SK-N-SH (cell line): ENCODE data around the gene ISOC2. TPM values are rescaled to one million over a fixed set of nuclear protein-coding genes. Genes with fewer than 3 reads are reported as not detected.

ENCODE experiments used
- CTCF ChIA-PET: fragments of 300-600, 350-600 bp; formaldehyde crosslinking; extraction: SDS; loops from one replicate; lab custom pipeline; 2021; lab: Yijun Ruan, JAX
- POLR2A ChIA-PET: fragments of 350-600 bp; sonication (Branson Sonifier 250); formaldehyde crosslinking; extraction: SDS; loops from one replicate; lab custom pipeline; 2020; ENCODE audit warnings: antibody characterized with exemption, inconsistent platforms; lab: Yijun Ruan, JAX
- DNase-seq: peaks from one replicate; pipeline ENCODE4 v3.0.0; 2012
- H2AFZ ChIP-seq: fragments of 200-600 bp; sonication (generic); 2 replicates; pipeline ENCODE4 v1.8.1; 2016; ENCODE audit warnings: antibody characterized with exemption, mild to moderate bottlenecking, low read depth
- H3F3A ChIP-seq: fragments of 200-600 bp; sonication (generic); replicated peaks from 2 replicates; pipeline ENCODE3; 2016; ENCODE audit warnings: antibody characterized with exemption, mild to moderate bottlenecking; ENCODE audit not compliant: insufficient read depth
- H3K27ac ChIP-seq, 2 experiments: fragments of 200-500 bp in 1 of 2; fragments of 200-600 bp in 1 of 2; sonication (Bioruptor generic) in 1 of 2; sonication (generic), shearing (Covaris generic) in 1 of 2; 2 replicates each; pipeline versions ENCODE4 v1.5.1 to v1.6.1; 2014 to 2016; ENCODE audit warnings: low read depth in 2 of 2, inconsistent platforms in 1 of 2, low read length in 1 of 2, mild to moderate bottlenecking in 1 of 2, mixed read lengths in 1 of 2
- H3K27me3 ChIP-seq: fragments of 200-600 bp; sonication (generic), shearing (Covaris generic); 2 replicates; pipeline ENCODE4 v1.6.1; 2016; ENCODE audit warnings: mixed run types; ENCODE audit not compliant: insufficient read depth
- H3K36me3 ChIP-seq, 2 experiments: fragments of 200-500 bp in 1 of 2; fragments of 200-600 bp in 1 of 2; sonication (Bioruptor generic) in 1 of 2; sonication (generic) in 1 of 2; replicated peaks in 1 of 2; 2 replicates each; pipeline versions ENCODE3 to v1.5.1; 2014 to 2016; ENCODE audit warnings: low read length in 1 of 2, mild to moderate bottlenecking in 1 of 2; ENCODE audit not compliant: insufficient read depth in 2 of 2, control insufficient read depth in 1 of 2
- H3K4me1 ChIP-seq, 2 experiments: fragments of 200-500 bp in 1 of 2; fragments of 200-600 bp in 1 of 2; sonication (Bioruptor generic) in 1 of 2; sonication (generic), shearing (Covaris generic) in 1 of 2; 2 replicates each; pipeline versions ENCODE4 v1.5.1 to v1.6.1; 2014 to 2016; ENCODE audit warnings: low read depth in 1 of 2, low read length in 1 of 2, mixed run types in 1 of 2; ENCODE audit not compliant: insufficient read depth in 2 of 2, control insufficient read depth in 1 of 2
- H3K4me2 ChIP-seq: fragments of 200-600 bp; sonication (generic), shearing (Covaris generic); 2 replicates; pipeline ENCODE4 v1.6.1; 2017; ENCODE audit warnings: mixed run types
- H3K4me3 ChIP-seq, 2 experiments: fragments of 200-500 bp in 1 of 2; fragments of 200-600 bp in 1 of 2; sonication (Bioruptor generic) in 1 of 2; sonication (generic), shearing (Covaris generic) in 1 of 2; 2 replicates each; pipeline versions ENCODE4 v1.5.1 to v1.8.1; 2014 to 2016; ENCODE audit warnings: low read depth in 2 of 2, inconsistent platforms in 1 of 2, low read length in 1 of 2, mild to moderate bottlenecking in 1 of 2, mixed read lengths in 1 of 2, moderate library complexity in 1 of 2
- H3K79me2 ChIP-seq: fragments of 200-600 bp; sonication (generic); 2 replicates; pipeline ENCODE4 v1.8.1; 2017; ENCODE audit warnings: mild to moderate bottlenecking; ENCODE audit not compliant: insufficient read depth
- H3K9ac ChIP-seq: fragments of 200-600 bp; sonication (generic); 2 replicates; pipeline ENCODE4 v1.6.1; 2017; ENCODE audit warnings: mixed run types
- H3K9me2 ChIP-seq: fragments of 200-600 bp; sonication (generic); 2 replicates; pipeline ENCODE4 v1.6.1; 2017; ENCODE audit warnings: mixed run types
- H3K9me3 ChIP-seq: fragments of 200-600 bp; sonication (generic); 2 replicates; pipeline ENCODE4 v1.6.1; 2017; ENCODE audit warnings: mixed run types, mild to moderate bottlenecking, moderate library complexity
- H4K20me1 ChIP-seq: fragments of 200-600 bp; sonication (generic); 2 replicates; pipeline ENCODE4 v1.6.1; 2017; ENCODE audit warnings: mild to moderate bottlenecking, mixed run types; ENCODE audit not compliant: insufficient read depth
- CHD2 ChIP-seq: fragments of 150-350 bp; IDR thresholded peaks from 2 replicates; pipeline ENCODE4 v1.6.1; 2018; ENCODE audit warnings: low read length; ENCODE audit not compliant: partially characterized antibody
- EP300 ChIP-seq, 2 experiments: IDR thresholded peaks; 2 replicates each; pipeline versions ENCODE4 v1.4.0 to v1.6.1; 2012; ENCODE audit warnings: borderline replicate concordance in 1 of 2, low read depth in 1 of 2, low read length in 1 of 2
- EZH2phosphoT487 ChIP-seq: fragments of 200-600 bp; sonication (generic); IDR thresholded peaks from 2 replicates; pipeline ENCODE4 v1.6.1; 2017; ENCODE audit warnings: low read depth, mixed run types, mild to moderate bottlenecking, antibody characterized with exemption, moderate library complexity, borderline replicate concordance
- FOSL2 ChIP-seq: IDR thresholded peaks from 2 replicates; pipeline ENCODE4 v1.4.0; 2012; ENCODE audit warnings: low read depth, mild to moderate bottlenecking, moderate library complexity, borderline replicate concordance
- FOXM1 ChIP-seq: IDR thresholded peaks from 2 replicates; pipeline ENCODE4 v1.4.0; 2012; ENCODE audit warnings: low read depth, mild to moderate bottlenecking
- GABPA ChIP-seq: IDR thresholded peaks from 2 replicates; pipeline ENCODE4 v1.4.0; 2012; ENCODE audit warnings: low read depth, mild to moderate bottlenecking
- GATA2 ChIP-seq: sonication (generic); formaldehyde crosslinking; IDR thresholded peaks from 2 replicates; pipeline ENCODE4 v1.5.0; 2020; ENCODE audit warnings: mild to moderate bottlenecking, missing genetic modification reagents
- JUND ChIP-seq: IDR thresholded peaks from 2 replicates; pipeline ENCODE4 v1.4.0; 2012
- POLR2AphosphoS5 ChIP-seq: IDR thresholded peaks from 2 replicates; pipeline ENCODE4 v1.6.1; 2012; ENCODE audit warnings: low read depth, low read length
- RAD21 ChIP-seq: IDR thresholded peaks from 2 replicates; pipeline ENCODE4 v1.6.1; 2012; ENCODE audit warnings: mild to moderate bottlenecking, low read length
- RCOR1 ChIP-seq: fragments of 150-350 bp; IDR thresholded peaks from 2 replicates; pipeline ENCODE4 v1.6.1; 2017; ENCODE audit warnings: antibody characterized with exemption, low read length
- REST ChIP-seq: IDR thresholded peaks from 2 replicates; pipeline ENCODE4 v1.6.1; 2012; ENCODE audit warnings: mild to moderate bottlenecking, low read depth, low read length, moderate library complexity
- RFX5 ChIP-seq: IDR thresholded peaks from 2 replicates; pipeline ENCODE4 v1.6.1; 2012; ENCODE audit warnings: mild to moderate bottlenecking, improper control_type of control experiment, low read length
- RXRA ChIP-seq: IDR thresholded peaks from 2 replicates; pipeline ENCODE4 v1.4.0; 2012; ENCODE audit warnings: low read depth, mild to moderate bottlenecking, borderline replicate concordance
- SMC3 ChIP-seq: IDR thresholded peaks from 2 replicates; pipeline ENCODE4 v1.6.1; 2012; ENCODE audit warnings: low read depth, low read length, improper control_type of control experiment
- TAF1 ChIP-seq: IDR thresholded peaks from 2 replicates; pipeline ENCODE4 v1.6.1; 2012; ENCODE audit warnings: low read depth, mild to moderate bottlenecking, low read length, moderate library complexity, borderline replicate concordance
- USF2 ChIP-seq: fragments of 150-350 bp; IDR thresholded peaks from 2 replicates; pipeline ENCODE4 v1.6.1; 2017; ENCODE audit warnings: antibody characterized with exemption, low read length, low read depth, borderline replicate concordance
- YY1 ChIP-seq: IDR thresholded peaks from 2 replicates; pipeline ENCODE4 v1.4.0; 2012; ENCODE audit warnings: low read depth, mild to moderate bottlenecking
- ZBTB33 ChIP-seq: IDR thresholded peaks from 2 replicates; pipeline ENCODE4 v1.4.0; 2012; ENCODE audit warnings: low read depth, borderline replicate concordance
- WGBS: methylation state at CpG from one replicate; pipeline ENCODE4 v1.1.6; 2017; ENCODE audit warnings: low lambda C conversion rate; 5-methylcytosine and 5-hydroxymethylcytosine counted together
- polyA plus RNA-seq, 3 experiments: library from polyadenylated mRNA; depleted of rRNA; stranded (reverse); fragments of >200 nt; gene quantifications; 2 replicates each; pipeline ENCODE4 v1.2.3, GENCODE V29; 2012

Gene ISOC2
- polyA plus RNA-seq, 1 of the 3 experiments (the other 2 are of a cell fraction) = 65.4 TPM

- H3K79me2 ChIP-seq = peaks cover 12% of the 10 kb centered on the region; the same call in 1 of the 2 replicates
- 83% methylated on average over 8 of the region's 11 CpGs for WGBS
- POLR2A ChIA-PET = no interaction called here
Observed at GRCh38 chr19:55455576-55456235, 5.7 kb downstream of the ISOC2 start.

More at GRCh38 chr19:55455576-55456235, 5.7 kb downstream of the ISOC2 start:
- Histone ChIP-seq H3K4me3 (no peak overlapping the region), H3K27me3 (peaks cover 11% of the 10 kb centered on the region), H3K4me1 (peaks cover 9 to 24% of the 10 kb centered on the region in 2 experiments; a peak in 2 of 4 replicates), H3F3A (peaks cover 25% of the 10 kb centered on the region), H3K36me3 (no peaks in the 10 kb centered on the region), H2AFZ (no peak overlapping the region), H4K20me1 (peaks cover 15% of the 10 kb centered on the region), H3K27ac (no peak overlapping the region), H3K9me3 (no peaks in the 10 kb centered on the region), H3K9me2 (no peaks in the 10 kb centered on the region), H3K4me2 (no peak overlapping the region), H3K9ac (no peak overlapping the region)
- no peak for DNase-seq
- CTCF ChIA-PET = interaction anchor here (1.0 kb wide), 1 partner anchor 314 kb away, joined by 3 read pairs; no protein-coding TSS in a partner anchor
- TF ChIP-seq FOXM1 = no peak
- no peak for TF ChIP-seq EZH2phosphoT487
- TF ChIP-seq GATA2 (CRISPR knock-in tag) = no peak
- TF ChIP-seq GABPA = no peak
- no peak for TF ChIP-seq CHD2
- TF ChIP-seq REST = no peak
- TF ChIP-seq JUND = no peak
- no peak for TF ChIP-seq RFX5
- TF ChIP-seq RCOR1 = no peak
- TF ChIP-seq ZBTB33 = no peak
- no peak for TF ChIP-seq YY1
- no peak for TF ChIP-seq FOSL2
- no peak for TF ChIP-seq POLR2AphosphoS5
- no peak for TF ChIP-seq EP300 (IDR thresholded peaks at IDR 0.05; ENCODE audit: borderline replicate concordance in 1 of 2, low read depth in 1 of 2, low read length in 1 of 2)
- TF ChIP-seq USF2 = no peak
- TF ChIP-seq RAD21 = no peak
- no peak for TF ChIP-seq SMC3
- TF ChIP-seq TAF1 = no peak
- no peak for TF ChIP-seq RXRA
